Smooth muscle cell (in vitro differentiated cells): Measurements from ENCODE around the gene SLC7A6OS. TPM values are rescaled to one million over a fixed set of nuclear protein-coding genes. Genes with fewer than 3 reads are reported as not detected.

Source experiments
- DNase-seq: peaks from one replicate; lab custom pipeline; 2025; ENCODE audit not compliant: unreplicated experiment; lab: John Stamatoyannopoulos, UW
- H2AFZ ChIP-seq: fragments of 200-600 bp; sonication (generic); 2 replicates; pipeline ENCODE4 v1.6.0; 2016; ENCODE audit warnings: antibody characterized with exemption, low read depth, mild to moderate bottlenecking
- H3F3A ChIP-seq: fragments of 200-600 bp; sonication (generic); 2 replicates; pipeline ENCODE4 v1.6.0; 2017; ENCODE audit warnings: antibody characterized with exemption, low read depth
- H3K27ac ChIP-seq: fragments of 200-600 bp; sonication (generic); 2 replicates; pipeline ENCODE4 v1.5.1; 2016; ENCODE audit warnings: low read depth, mild to moderate bottlenecking
- H3K27me3 ChIP-seq: fragments of 200-600 bp; sonication (generic); 2 replicates; pipeline ENCODE4 v1.6.1; 2016; ENCODE audit warnings: low read depth, mild to moderate bottlenecking
- H3K36me3 ChIP-seq: fragments of 200-600 bp; sonication (generic); 2 replicates; pipeline ENCODE4 v1.5.1; 2016; ENCODE audit warnings: low read depth
- H3K4me1 ChIP-seq: fragments of 200-600 bp; sonication (generic); 2 replicates; pipeline ENCODE4 v1.5.1; 2016; ENCODE audit warnings: low read depth
- H3K4me2 ChIP-seq: fragments of 200-600 bp; sonication (generic); 2 replicates; pipeline ENCODE4 v1.6.0; 2016; ENCODE audit warnings: mild to moderate bottlenecking
- H3K4me3 ChIP-seq: fragments of 200-600 bp; sonication (generic); 2 replicates; pipeline ENCODE4 v1.5.1; 2016; ENCODE audit warnings: mild to moderate bottlenecking
- H3K79me2 ChIP-seq: fragments of 200-600 bp; sonication (generic); 2 replicates; pipeline ENCODE4 v1.6.0; 2016; ENCODE audit warnings: low read depth, mild to moderate bottlenecking
- H3K9ac ChIP-seq: fragments of 200-600 bp; sonication (generic); 2 replicates; pipeline ENCODE4 v1.6.0; 2016; ENCODE audit warnings: low read depth
- H3K9me3 ChIP-seq: fragments of 200-600 bp; sonication (generic); replicated peaks from 2 replicates; pipeline ENCODE4 v1.5.1; 2016; ENCODE audit warnings: low read depth
- H4K20me1 ChIP-seq: fragments of 200-600 bp; sonication (generic); 2 replicates; pipeline ENCODE4 v1.6.0; 2016; ENCODE audit warnings: low read depth
- CTCF ChIP-seq: fragments of 200-600 bp; sonication (generic); IDR thresholded peaks from 2 replicates; pipeline ENCODE4 v1.5.1; 2017; ENCODE audit warnings: borderline replicate concordance, mild to moderate bottlenecking, antibody characterized with exemption; ENCODE audit not compliant: insufficient read depth, poor library complexity, severe bottlenecking
- WGBS: methylation state at CpG from one replicate; pipeline ENCODE4 v1.1.7; 2016; ENCODE audit warnings: low lambda C conversion rate; 5-methylcytosine and 5-hydroxymethylcytosine counted together
- polyA plus RNA-seq: library from polyadenylated mRNA; unstranded; fragments of >200 nt; fragmentation: Nextera tagmentation; extraction: Ambion mirVana; gene quantifications from 2 replicates; pipeline ENCODE4 v1.2.1, GENCODE V29; 2016
- total RNA-seq: library from RNA; depleted of rRNA; stranded (reverse); fragments of >200 nt; gene quantifications from 2 replicates; pipeline ENCODE4 v1.2.3, GENCODE V29; 2014

The SLC7A6OS gene
- total and polyA plus RNA-seq, 2 experiments from 2014 or later = 9.6 to 13.9 TPM

- Histone ChIP-seq H3F3A (peaks cover 23% of the 10 kb centered on the region), H3K4me1 (peaks cover 4% of the 10 kb centered on the region), H3K79me2 (no peaks in the 10 kb centered on the region), H3K36me3 (peaks cover 7% of the 10 kb centered on the region), H2AFZ (no peak overlapping the region), H3K27ac (no peak overlapping the region), H3K4me3 (no peak overlapping the region), H4K20me1 (peaks cover 70% of the 10 kb centered on the region), H3K27me3 (no peaks in the 10 kb centered on the region), H3K9me3 (no peaks in the 10 kb centered on the region), H3K9ac (no peak overlapping the region), H3K4me2 (no peak overlapping the region)
- 98% methylated on average over 12 of the region's 12 CpGs for WGBS
- no peak for TF ChIP-seq CTCF
- no peak for DNase-seq
Measured at GRCh38 chr16:68296291-68296690, 14.5 kb downstream of the SLC7A6OS start.

GRCh38 chr16:68292425-68292824, 18.3 kb downstream of the SLC7A6OS start:
- Histone ChIP-seq H3K27ac (no peak overlapping the region), H3K79me2 (no peaks in the 10 kb centered on the region), H3K9ac (no peak overlapping the region), H3K4me1 (no peaks in the 10 kb centered on the region), H3K27me3 (no peaks in the 10 kb centered on the region), H3K9me3 (no peaks in the 10 kb centered on the region), H4K20me1 (peaks cover 56% of the 10 kb centered on the region), H3K4me3 (no peak overlapping the region), H3F3A (no peaks in the 10 kb centered on the region), H2AFZ (no peak overlapping the region), H3K4me2 (no peak overlapping the region), H3K36me3 (peaks cover 4% of the 10 kb centered on the region)
- WGBS = 95% methylated on average over 5 of the region's 5 CpGs
- TF ChIP-seq CTCF = no peak
- no peak for DNase-seq

DNA sequence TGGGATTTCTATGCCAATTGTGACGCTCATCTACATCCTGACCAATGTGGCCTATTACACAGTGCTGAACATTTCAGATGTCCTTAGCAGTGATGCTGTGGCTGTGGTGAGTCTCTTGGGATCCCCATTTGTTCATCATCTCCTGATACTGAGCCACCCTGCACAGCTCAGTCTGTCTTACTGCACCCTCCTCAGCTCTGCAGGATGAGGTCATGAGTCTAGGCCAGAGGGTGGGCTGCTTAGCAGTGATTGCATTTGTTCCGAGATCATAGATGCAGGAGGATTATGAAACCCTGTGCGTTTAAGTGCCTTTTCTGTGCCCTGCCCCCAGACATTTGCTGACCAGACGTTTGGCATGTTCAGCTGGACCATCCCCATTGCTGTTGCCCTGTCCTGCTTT, 19.5 kb downstream of the SLC7A6OS start:
- no peak overlapping the region for H2AFZ ChIP-seq
- H3K9ac ChIP-seq = no peak overlapping the region
- no peak for DNase-seq
- H3K79me2 ChIP-seq = peaks cover 9% of the 10 kb centered on the region
- H3K27ac ChIP-seq = no peak overlapping the region
- H3K27me3 ChIP-seq = no peaks in the 10 kb centered on the region
- no peak for TF ChIP-seq CTCF
- H3K4me1 ChIP-seq = no peaks in the 10 kb centered on the region
- WGBS = 89% methylated on average over 4 of the region's 4 CpGs
- H3K4me2 ChIP-seq = no peak overlapping the region
- H4K20me1 ChIP-seq = peaks cover 58% of the 10 kb centered on the region
- H3K9me3 ChIP-seq = no peaks in the 10 kb centered on the region
- no peaks in the 10 kb centered on the region for H3F3A ChIP-seq
- no peak overlapping the region for H3K4me3 ChIP-seq
- H3K36me3 ChIP-seq = peaks cover 4% of the 10 kb centered on the region

- H3K27me3 ChIP-seq = no peaks in the 10 kb centered on the region
- no peak for TF ChIP-seq CTCF
- H3K4me1 ChIP-seq = no peaks in the 10 kb centered on the region
- H2AFZ ChIP-seq = no peak overlapping the region
- H3K27ac ChIP-seq = no peak overlapping the region
- H3K36me3 ChIP-seq = peaks cover 4% of the 10 kb centered on the region
- H4K20me1 ChIP-seq = peaks cover 59% of the 10 kb centered on the region
- DNase-seq = no peak
- no peak overlapping the region for H3K9ac ChIP-seq
- H3K4me2 ChIP-seq = no peak overlapping the region
- 88% methylated on average over 6 of the region's 6 CpGs for WGBS
- H3K79me2 ChIP-seq = peaks cover 9% of the 10 kb centered on the region
- no peaks in the 10 kb centered on the region for H3K9me3 ChIP-seq
- H3F3A ChIP-seq = no peaks in the 10 kb centered on the region
- H3K4me3 ChIP-seq = no peak overlapping the region
Measured at GRCh38 chr16:68290450-68290849, 20.3 kb downstream of the SLC7A6OS start.
